Stimulated activated naive CD8-positive, alpha-beta T cell treated with anti-CD3 and anti-CD28 coated beads, Interleukin-15, Interleukin-2, amounts not matched to agents 100 ng/mL and 50 ng/mL, for 24 hours (primary cell): ENCODE data around the gene WLS.

Experiments
- H3K27ac Mint-ChIP-seq: one replicate; pipeline ENCODE4 v1.8.0; 2021; ENCODE audit warnings: mild to moderate bottlenecking, mixed read lengths
- H3K27me3 Mint-ChIP-seq: one replicate; pipeline ENCODE4 v1.8.0; 2021; ENCODE audit warnings: mixed read lengths
- H3K36me3 Mint-ChIP-seq: one replicate; pipeline ENCODE4 v1.8.0; 2021; ENCODE audit warnings: low read depth, mixed read lengths
- H3K4me1 Mint-ChIP-seq: one replicate; pipeline ENCODE4 v1.8.0; 2021; ENCODE audit warnings: low read depth, mixed read lengths
- H3K4me3 Mint-ChIP-seq: one replicate; pipeline ENCODE4 v1.8.0; 2021; ENCODE audit warnings: mild to moderate bottlenecking, mixed read lengths
- H3K9me3 Mint-ChIP-seq: one replicate; pipeline ENCODE4 v1.8.0; 2021; ENCODE audit warnings: mixed read lengths

Gene WLS

DNA sequence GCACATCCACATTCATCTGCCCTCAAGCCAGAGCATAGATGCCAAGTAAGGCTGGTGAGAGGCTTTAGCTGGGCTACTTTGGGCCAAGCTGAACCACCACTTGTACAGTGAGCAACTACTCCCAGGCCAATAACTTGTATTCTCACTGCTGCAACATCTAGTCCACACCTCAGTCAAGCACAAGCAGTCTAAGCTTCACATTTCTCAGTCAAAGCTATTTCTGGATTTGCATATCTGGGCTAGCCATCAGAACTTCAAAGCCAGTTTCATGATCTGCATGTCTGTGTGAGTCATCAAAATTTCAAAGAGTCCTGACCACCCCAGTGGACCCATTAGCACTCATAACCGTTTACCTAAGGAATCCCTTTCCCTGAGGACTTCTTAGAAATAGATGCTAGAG lies 104.2 kb downstream of the WLS start:
- no peaks in the 10 kb centered on the region for H3K9me3 Mint-ChIP-seq

DNA sequence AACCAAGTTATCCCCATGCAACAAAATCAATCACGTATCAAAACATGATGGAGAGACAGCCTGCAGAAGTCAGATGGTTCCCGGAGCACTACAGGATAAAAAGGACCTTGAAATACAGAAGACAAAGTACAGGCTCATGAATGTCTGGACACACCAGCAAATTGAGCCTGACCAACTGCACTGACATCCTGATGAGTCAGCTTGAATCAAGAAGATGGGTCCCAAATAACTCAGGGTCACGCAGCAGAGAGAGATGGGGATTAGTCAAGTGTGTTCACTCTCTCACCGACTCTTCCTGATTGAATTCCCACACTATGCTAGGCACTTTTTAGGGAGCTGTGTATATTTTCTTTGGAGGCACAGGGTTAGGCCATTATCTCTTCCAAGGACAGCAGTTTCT lies 110.8 kb downstream of the WLS start:
- Mint-ChIP-seq H3K4me1 (no peaks in the 10 kb centered on the region), H3K27me3 (no peaks in the 10 kb centered on the region), H3K9me3 (no peaks in the 10 kb centered on the region), H3K4me3 (no peak overlapping the region), H3K36me3 (no peaks in the 10 kb centered on the region), H3K27ac (no peak overlapping the region)

More for the DNA sequence above, 104.2 kb downstream of the WLS start:
- H3K36me3 Mint-ChIP-seq = no peaks in the 10 kb centered on the region
- no peaks in the 10 kb centered on the region for H3K27me3 Mint-ChIP-seq
- no peaks in the 10 kb centered on the region for H3K4me1 Mint-ChIP-seq
- no peak overlapping the region for H3K4me3 Mint-ChIP-seq
- H3K27ac Mint-ChIP-seq = no peak overlapping the region

DNA sequence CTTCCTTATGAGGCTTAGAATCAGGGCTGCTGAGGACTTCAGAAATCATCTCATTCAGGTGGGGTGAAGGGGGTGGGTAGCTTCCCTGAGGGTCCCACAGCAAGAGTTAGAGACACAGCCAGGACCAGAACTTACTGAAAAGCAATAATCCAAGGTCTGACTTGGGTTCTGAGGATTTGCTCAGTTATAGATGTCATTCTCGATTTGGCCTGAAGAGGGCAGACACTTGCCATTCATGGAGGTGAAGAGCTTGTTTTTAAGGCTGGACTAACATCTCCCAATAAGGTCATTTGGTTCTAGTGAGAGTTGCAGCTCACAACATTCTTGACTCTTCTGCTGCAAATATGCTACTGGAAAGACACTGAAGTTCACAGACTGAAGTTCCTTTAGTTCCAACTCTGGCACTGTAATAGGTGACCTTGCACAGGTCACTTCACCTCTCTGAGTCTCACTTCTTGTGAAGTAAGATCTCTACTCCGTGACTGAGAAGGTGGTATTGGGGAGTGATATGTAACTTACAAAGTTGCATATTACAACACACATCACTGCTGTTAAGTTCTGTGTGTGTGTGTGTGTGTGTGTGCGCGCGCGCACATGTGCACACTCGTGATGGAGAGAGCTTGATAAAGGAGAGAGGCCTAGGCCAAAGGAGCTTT lies 112.1 kb downstream of the WLS start:
- Mint-ChIP-seq H3K4me3 (no peak overlapping the region), H3K4me1 (no peaks in the 10 kb centered on the region), H3K36me3 (no peaks in the 10 kb centered on the region), H3K9me3 (no peaks in the 10 kb centered on the region), H3K27ac (no peak overlapping the region), H3K27me3 (no peaks in the 10 kb centered on the region)

DNA sequence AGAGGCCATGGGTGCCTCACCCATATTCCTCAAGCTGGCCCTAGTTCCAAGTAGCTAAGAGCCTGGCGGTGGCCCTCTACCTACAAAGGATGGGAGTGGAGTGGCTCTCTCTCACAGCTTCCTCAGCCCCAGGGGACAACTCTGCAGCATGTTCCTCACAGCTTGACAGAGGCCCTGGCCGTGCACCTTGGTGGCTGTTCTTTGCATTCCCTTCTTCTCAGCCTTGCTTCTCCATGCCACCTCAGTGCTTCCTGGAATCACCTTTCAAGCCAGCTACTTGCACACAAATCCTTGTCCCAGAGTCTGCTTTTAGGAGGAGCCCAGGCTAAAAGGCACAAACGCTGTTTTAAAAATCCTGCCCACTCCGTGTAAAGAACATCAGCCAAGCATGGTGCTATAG lies 112.9 kb downstream of the WLS start:
- H3K9me3 Mint-ChIP-seq = no peaks in the 10 kb centered on the region
- H3K36me3 Mint-ChIP-seq = no peaks in the 10 kb centered on the region
- no peaks in the 10 kb centered on the region for H3K27me3 Mint-ChIP-seq
- H3K4me3 Mint-ChIP-seq = no peak overlapping the region
- H3K27ac Mint-ChIP-seq = no peak overlapping the region
- H3K4me1 Mint-ChIP-seq = no peaks in the 10 kb centered on the region

- H3K4me3 Mint-ChIP-seq = no peak overlapping the region
- H3K27me3 Mint-ChIP-seq = no peaks in the 10 kb centered on the region
- no peaks in the 10 kb centered on the region for H3K9me3 Mint-ChIP-seq
- H3K27ac Mint-ChIP-seq = no peak overlapping the region
- no peaks in the 10 kb centered on the region for H3K36me3 Mint-ChIP-seq
- H3K4me1 Mint-ChIP-seq = no peaks in the 10 kb centered on the region
Measured at GRCh38 chr1:68117416-68117815, 114.9 kb downstream of the WLS start.

DNA sequence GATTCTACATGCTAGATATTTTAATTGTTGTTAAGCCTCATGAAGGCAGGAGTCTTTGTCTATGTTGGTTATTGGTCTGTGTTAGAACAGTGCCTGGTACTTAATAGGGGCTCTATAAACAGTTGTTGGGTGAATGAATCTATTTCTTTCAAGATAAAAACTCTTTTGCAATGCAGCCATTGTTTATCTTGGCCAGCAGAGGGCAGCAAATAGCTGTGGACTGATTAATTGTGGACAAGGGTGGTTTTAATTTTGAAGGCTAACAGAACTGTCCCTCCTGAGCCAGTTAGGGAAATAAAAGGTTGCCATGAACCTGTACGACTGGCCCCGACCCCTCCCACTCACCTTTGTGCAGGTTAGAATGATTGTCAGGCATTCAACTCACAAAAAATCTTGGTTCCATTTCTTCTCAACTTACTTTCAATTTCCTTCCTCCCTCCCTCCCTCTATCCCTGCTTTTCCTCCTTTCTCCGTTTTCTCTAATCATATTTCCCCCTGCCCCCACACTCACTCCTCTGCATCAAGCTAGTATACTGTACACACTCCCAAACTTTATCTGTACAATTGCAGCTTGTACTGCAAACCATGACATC lies 115.6 kb downstream of the WLS start:
- peak overlapping the region; percentile 30 for H3K4me3 Mint-ChIP-seq
- no peaks in the 10 kb centered on the region for H3K9me3 Mint-ChIP-seq
- no peaks in the 10 kb centered on the region for H3K36me3 Mint-ChIP-seq
- H3K27me3 Mint-ChIP-seq = no peaks in the 10 kb centered on the region
- no peak overlapping the region for H3K27ac Mint-ChIP-seq
- no peaks in the 10 kb centered on the region for H3K4me1 Mint-ChIP-seq

DNA sequence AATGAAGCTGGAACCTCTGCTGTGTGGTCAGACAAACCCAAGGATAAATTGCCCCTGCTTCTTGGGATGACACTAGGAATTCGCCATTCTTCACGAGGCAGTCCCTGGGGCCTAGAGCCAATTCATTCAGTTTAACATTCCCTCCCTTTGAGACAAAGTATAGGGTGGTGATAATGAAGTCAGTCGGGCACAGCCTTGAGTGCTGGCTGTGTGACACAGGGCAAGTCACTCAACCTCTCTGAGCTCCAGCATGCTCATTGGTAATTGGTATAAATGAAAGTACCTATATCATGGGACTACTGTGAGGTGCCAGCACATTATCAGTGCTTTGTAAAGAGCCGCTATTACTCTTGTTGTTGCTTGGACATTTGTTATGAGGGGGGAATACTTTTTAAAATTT lies 117.0 kb downstream of the WLS start:
- Mint-ChIP-seq H3K36me3 (no peaks in the 10 kb centered on the region), H3K4me1 (no peaks in the 10 kb centered on the region), H3K27me3 (no peaks in the 10 kb centered on the region), H3K9me3 (no peaks in the 10 kb centered on the region), H3K4me3 (no peak overlapping the region), H3K27ac (no peak overlapping the region)

- Mint-ChIP-seq H3K36me3 (no peaks in the 10 kb centered on the region), H3K4me3 (no peak overlapping the region), H3K27ac (no peak overlapping the region), H3K4me1 (no peaks in the 10 kb centered on the region), H3K27me3 (no peaks in the 10 kb centered on the region), H3K9me3 (no peaks in the 10 kb centered on the region)
Measured at GRCh38 chr1:68113966-68114365, 118.4 kb downstream of the WLS start.

DNA sequence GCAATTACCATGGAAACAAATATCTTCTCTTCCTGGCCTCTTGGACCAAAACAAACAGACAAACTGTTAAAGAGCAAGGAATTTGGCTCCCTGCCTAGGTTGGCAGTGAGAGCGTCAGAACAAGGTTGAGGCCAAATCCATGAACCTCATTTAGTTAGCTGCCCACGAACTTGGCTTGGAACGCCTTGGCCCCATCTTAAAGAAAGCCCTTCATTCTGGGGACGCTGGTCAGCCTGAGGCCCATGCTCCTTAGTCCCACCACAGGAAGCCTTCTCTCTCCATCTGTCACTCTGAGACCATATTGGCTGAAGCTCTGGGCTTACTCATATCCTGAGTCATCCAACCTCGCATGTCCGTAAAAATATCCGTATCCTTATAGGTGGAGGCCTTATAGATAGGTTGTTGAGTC lies 119.5 kb downstream of the WLS start:
- Mint-ChIP-seq H3K36me3 (no peaks in the 10 kb centered on the region), H3K9me3 (no peaks in the 10 kb centered on the region), H3K27ac (no peak overlapping the region), H3K27me3 (peaks cover 2% of the 10 kb centered on the region), H3K4me3 (no peak overlapping the region), H3K4me1 (no peaks in the 10 kb centered on the region)

DNA sequence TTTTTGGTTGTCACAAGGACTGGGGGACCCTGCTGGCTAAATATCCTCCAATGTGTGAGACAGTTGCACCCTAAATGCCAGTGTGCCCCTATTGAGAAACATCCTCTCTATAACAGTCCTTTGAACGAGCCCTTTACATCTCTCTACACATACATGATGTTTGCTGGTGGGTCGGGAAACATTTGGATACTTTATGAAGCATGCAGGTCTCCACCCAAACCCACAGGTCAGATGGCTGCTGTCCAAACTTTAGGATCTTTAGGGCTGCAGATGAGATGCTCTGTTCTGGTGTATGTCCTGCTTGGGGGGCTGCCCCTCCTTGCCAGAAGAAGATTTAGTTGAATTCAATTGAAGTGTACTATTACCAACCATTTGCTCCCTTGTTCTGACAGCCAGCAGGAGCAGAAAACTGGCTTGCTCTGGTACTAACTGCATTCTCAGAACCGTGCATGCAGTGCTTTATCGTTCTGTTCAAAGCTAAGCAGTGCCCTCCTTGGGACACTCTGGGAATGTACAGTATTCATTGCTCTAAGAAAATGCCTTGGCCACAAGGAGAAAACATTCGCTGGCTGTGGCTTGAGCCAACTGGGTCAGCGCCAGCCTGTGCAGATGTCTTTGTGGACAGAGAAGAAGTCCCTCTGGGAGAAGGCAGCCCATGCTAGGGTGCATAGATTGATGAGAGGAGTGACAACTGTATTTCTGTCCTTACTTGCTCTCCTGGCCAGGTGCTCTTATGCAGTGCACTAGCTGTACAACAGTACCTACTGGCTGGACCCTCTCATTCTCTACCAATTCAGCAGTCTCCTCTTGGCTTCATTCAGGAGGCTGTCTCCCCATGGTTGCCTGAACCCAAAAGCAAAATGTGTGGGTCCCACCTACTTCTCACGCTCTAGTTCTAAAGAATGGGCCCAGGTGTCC lies 120.5 kb downstream of the WLS start:
- H3K4me1 Mint-ChIP-seq = no peaks in the 10 kb centered on the region
- no peaks in the 10 kb centered on the region for H3K36me3 Mint-ChIP-seq
- H3K4me3 Mint-ChIP-seq = no peak overlapping the region
- no peak overlapping the region for H3K27ac Mint-ChIP-seq
- peaks cover 6% of the 10 kb centered on the region for H3K27me3 Mint-ChIP-seq
- no peaks in the 10 kb centered on the region for H3K9me3 Mint-ChIP-seq

DNA sequence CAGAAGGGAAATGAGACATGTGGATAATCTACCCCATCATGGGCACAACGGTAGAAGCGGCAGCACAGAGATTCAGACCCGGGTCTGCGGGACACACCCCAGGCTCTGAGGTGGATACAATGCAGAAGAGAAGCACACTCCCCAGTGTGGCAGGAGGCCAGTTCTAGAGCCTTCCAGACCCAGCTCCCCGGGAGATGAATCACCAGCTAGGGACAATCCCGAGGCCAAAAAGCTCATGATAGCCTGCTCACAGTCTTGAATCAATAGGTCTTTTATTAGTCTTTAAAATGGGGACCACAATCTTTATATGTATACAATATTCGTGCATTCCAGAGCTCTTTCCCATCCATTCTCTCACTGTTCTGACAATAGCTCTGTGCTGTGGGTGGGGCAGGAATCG lies 124.6 kb downstream of the WLS start:
- Mint-ChIP-seq H3K36me3 (no peaks in the 10 kb centered on the region), H3K27me3 (peaks cover 14% of the 10 kb centered on the region), H3K4me1 (no peaks in the 10 kb centered on the region), H3K4me3 (no peak overlapping the region), H3K27ac (no peak overlapping the region), H3K9me3 (no peaks in the 10 kb centered on the region)

DNA sequence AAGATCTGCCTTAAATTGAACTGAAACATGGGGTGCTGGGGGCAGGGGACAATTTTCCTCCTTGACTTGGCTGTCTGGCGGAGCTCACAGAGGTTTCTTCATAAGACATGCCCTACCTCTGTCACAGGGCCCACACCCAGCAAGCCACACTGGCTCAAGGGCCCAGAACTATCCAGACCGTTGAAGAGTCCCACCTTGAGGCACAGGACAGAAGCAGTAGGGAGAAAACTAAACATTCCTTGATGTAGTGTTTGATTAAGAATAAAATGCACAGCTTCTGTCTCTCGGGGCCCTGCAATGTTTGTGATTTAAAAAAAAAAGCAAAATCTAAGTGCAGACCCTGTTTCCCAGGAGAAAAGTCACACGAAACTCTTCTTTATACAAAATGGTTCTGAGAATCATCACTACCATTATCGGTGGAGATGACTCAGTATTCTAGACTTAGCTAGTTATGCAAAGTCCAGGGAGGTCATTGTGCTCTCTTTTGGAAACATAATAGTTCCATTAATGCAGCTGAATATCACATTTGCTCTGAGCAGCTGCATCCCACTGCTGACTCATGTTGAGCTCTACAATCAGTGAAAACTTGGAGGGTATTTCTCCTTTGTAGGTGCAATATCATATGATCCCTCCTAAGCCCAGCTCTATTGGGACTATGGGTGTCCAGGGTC lies 128.3 kb downstream of the WLS start:
- Mint-ChIP-seq H3K27me3 (peaks cover 17% of the 10 kb centered on the region), H3K36me3 (no peaks in the 10 kb centered on the region), H3K9me3 (no peaks in the 10 kb centered on the region), H3K4me1 (no peaks in the 10 kb centered on the region), H3K27ac (no peak overlapping the region), H3K4me3 (no peak overlapping the region)

DNA sequence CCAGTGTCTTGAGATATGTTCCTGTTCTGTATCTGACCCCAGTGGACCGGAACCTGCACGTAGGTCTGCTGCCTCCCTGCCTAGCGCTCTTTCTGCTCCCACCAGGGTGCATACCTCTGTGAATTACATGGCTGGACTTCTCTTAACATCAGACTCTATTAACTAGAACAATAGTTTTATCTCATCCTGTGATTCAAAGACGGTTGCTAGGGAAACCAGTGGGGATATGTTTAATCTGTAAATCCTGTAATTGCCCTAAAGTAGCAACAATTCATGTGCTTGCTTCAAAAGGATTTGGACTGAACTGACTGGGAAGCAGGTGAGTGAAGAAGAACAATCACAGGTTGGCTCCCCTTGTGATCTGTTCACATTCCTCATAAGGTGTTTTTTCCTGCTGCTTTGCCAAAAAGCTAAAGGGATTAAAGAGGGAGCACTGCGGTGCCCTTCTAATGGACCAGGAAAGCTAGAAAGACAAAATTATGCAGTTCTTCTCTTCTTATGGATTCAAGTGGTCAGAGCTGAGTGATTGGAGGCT lies 129.2 kb downstream of the WLS start:
- no peaks in the 10 kb centered on the region for H3K9me3 Mint-ChIP-seq
- no peak overlapping the region for H3K4me3 Mint-ChIP-seq
- no peaks in the 10 kb centered on the region for H3K4me1 Mint-ChIP-seq
- H3K27ac Mint-ChIP-seq = no peak overlapping the region
- no peaks in the 10 kb centered on the region for H3K36me3 Mint-ChIP-seq
- H3K27me3 Mint-ChIP-seq = peaks cover 24% of the 10 kb centered on the region

DNA sequence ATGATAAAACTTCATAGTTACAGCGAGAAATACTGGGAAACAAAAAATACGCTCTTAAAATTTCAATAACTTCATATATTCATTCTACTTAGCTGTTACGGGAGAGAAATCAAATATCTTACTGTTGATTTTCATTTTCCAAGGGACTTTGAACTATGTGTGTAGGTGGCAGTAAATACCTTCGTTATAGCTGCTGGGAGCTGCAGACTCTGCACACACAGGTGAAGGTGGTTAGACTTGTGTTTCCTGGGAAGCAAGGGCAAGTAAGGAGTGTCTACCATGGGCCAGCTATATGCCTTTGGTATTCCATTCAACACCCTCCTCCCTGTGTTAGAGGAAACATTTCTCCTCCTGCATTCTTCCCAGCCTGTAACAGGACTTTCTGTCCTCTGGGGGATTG lies 130.5 kb downstream of the WLS start:
- Mint-ChIP-seq H3K9me3 (no peaks in the 10 kb centered on the region), H3K4me1 (no peaks in the 10 kb centered on the region), H3K4me3 (no peak overlapping the region), H3K27me3 (peaks cover 23% of the 10 kb centered on the region), H3K27ac (no peak overlapping the region), H3K36me3 (no peaks in the 10 kb centered on the region)

DNA sequence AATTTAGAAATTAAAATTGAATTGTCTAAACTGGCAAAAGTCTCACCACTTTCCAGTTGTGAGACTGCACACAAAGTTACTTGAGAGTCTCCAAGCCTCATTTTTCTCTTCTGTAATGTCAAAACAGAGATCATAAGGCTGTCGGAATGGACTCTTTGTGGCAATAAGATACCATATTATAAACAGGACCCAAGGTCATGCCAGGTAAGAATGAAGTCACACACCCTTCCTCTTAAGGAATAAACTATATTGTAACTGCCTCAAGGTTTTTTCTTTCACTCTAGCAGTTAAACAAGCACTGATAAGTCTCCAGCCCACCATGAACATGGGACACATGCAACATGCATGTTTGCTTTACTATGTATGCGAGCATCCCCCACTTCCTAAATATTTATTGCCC lies 131.8 kb downstream of the WLS start:
- H3K27me3 Mint-ChIP-seq = peaks cover 22% of the 10 kb centered on the region
- H3K27ac Mint-ChIP-seq = no peak overlapping the region
- H3K36me3 Mint-ChIP-seq = no peaks in the 10 kb centered on the region
- no peaks in the 10 kb centered on the region for H3K9me3 Mint-ChIP-seq
- H3K4me1 Mint-ChIP-seq = no peaks in the 10 kb centered on the region
- H3K4me3 Mint-ChIP-seq = no peak overlapping the region
